Fibroblast of lung (primary cell): ENCODE measurements around the gene POP5. TPM values are rescaled to one million over a fixed set of nuclear protein-coding genes. Genes with fewer than 3 reads are reported as not detected.

Experiments
- DNase-seq, 2 donors: peaks; one replicate each; pipeline versions ENCODE4 v3.0.0 to v3.0.0-alpha.2; 2010; ENCODE audit warnings: low read depth in 2 of 2
- H2AFZ ChIP-seq: 2 replicates; pipeline ENCODE4 v1.5.1; 2012; ENCODE audit warnings: low read length, control low read depth, inconsistent platforms
- H3K27ac ChIP-seq: 2 replicates; pipeline ENCODE4 v1.5.1; 2011; ENCODE audit warnings: low read length, control low read depth; ENCODE audit not compliant: insufficient read depth
- H3K27me3 ChIP-seq: 2 replicates; pipeline ENCODE4 v1.5.1; 2011; ENCODE audit warnings: mild to moderate bottlenecking, low read length; ENCODE audit not compliant: control insufficient read depth, insufficient read depth
- H3K36me3 ChIP-seq: 2 replicates; pipeline ENCODE4 v1.5.1; 2011; ENCODE audit warnings: low read length; ENCODE audit not compliant: control insufficient read depth, insufficient read depth
- H3K4me1 ChIP-seq: 2 replicates; pipeline ENCODE4 v1.5.1; 2011; ENCODE audit warnings: low read length; ENCODE audit not compliant: control insufficient read depth, insufficient read depth; ENCODE audit errors: extremely low read depth
- H3K4me2 ChIP-seq: 2 replicates; pipeline ENCODE4 v1.5.1; 2011; ENCODE audit warnings: low read length, control low read depth; ENCODE audit not compliant: insufficient read depth; ENCODE audit errors: extremely low read depth
- H3K4me3 ChIP-seq, 4 experiments: fragments of 200-600 bp in 1 of 4; sonication (generic) in 1 of 4; replicated peaks in 1 of 4; 2 replicates each; pipeline ENCODE4 v1.5.1; 2011 to 2016; ENCODE audit warnings: low read length in 4 of 4, low read depth in 3 of 4, mild to moderate bottlenecking in 3 of 4, control low read depth in 2 of 4, inconsistent platforms in 1 of 4, mixed read lengths in 1 of 4; ENCODE audit not compliant: insufficient read depth in 1 of 4; ENCODE audit errors: control extremely low read depth in 1 of 4
- H3K79me2 ChIP-seq: 2 replicates; pipeline ENCODE4 v1.5.1; 2012; ENCODE audit warnings: mild to moderate bottlenecking, low read length, inconsistent platforms; ENCODE audit not compliant: control insufficient read depth, insufficient read depth
- H3K9ac ChIP-seq: 2 replicates; pipeline ENCODE4 v1.5.1; 2011; ENCODE audit warnings: mild to moderate bottlenecking, low read length, control low read depth; ENCODE audit not compliant: insufficient read depth
- H3K9me3 ChIP-seq: 2 replicates; pipeline ENCODE4 v1.5.1; 2012; ENCODE audit warnings: low read depth, low read length; ENCODE audit not compliant: control insufficient read depth, insufficient read depth
- H4K20me1 ChIP-seq: 2 replicates; pipeline ENCODE4 v1.5.1; 2011; ENCODE audit warnings: low read length; ENCODE audit not compliant: control insufficient read depth, insufficient read depth; ENCODE audit errors: extremely low read depth
- EZH2 ChIP-seq: IDR thresholded peaks from 2 replicates; pipeline ENCODE4 v1.5.1; 2012; ENCODE audit warnings: low read length, control low read depth, mild to moderate bottlenecking; ENCODE audit errors: missing control alignments
- polyA minus RNA-seq: library from RNA; depleted of rRNA, polyadenylated mRNA; stranded (reverse); fragments of >200 nt; gene quantifications from 2 replicates; pipeline ENCODE4 v1.2.3, GENCODE V29; 2011; ENCODE audit warnings: low replicate concordance
- polyA plus RNA-seq, 2 donors: library from polyadenylated mRNA; depleted of rRNA in 1 of 2; stranded (reverse) in 1 of 2; unstranded in 1 of 2; fragments of >200 nt; gene quantifications; 2 replicates each; pipeline ENCODE4 v1.2.1, GENCODE V29; 2011 to 2012; ENCODE audit warnings: missing spikeins in 1 of 2
- total RNA-seq: library from RNA; depleted of rRNA; stranded (reverse); fragments of >200 nt; gene quantifications from 2 replicates; pipeline ENCODE4 v1.2.1, GENCODE V29; 2014
- TF ChIP-seq, protein P1 (sequence below), 2 donors: IDR thresholded peaks in 1 of 2; conservative IDR thresholded peaks in 1 of 2; 1 replicate in 1 of 2; 2 replicates in 1 of 2; pipeline ENCODE4 v1.5.1; 2011 to 2012; ENCODE audit warnings: low read length in 2 of 2, control low read depth in 1 of 2, inconsistent platforms in 1 of 2, low read depth in 1 of 2, mild to moderate bottlenecking in 1 of 2

The POP5 gene, protein sequence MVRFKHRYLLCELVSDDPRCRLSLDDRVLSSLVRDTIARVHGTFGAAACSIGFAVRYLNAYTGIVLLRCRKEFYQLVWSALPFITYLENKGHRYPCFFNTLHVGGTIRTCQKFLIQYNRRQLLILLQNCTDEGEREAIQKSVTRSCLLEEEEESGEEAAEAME
- total RNA-seq = 25.7 and 28.6 TPM in 2 replicates
- 50.3 and 69.0 TPM in 2 replicates for polyA plus RNA-seq
- 38.4 and 50.6 TPM in 2 replicates for polyA plus RNA-seq (2012)
- 13.3 and 18.7 TPM in 2 replicates for polyA minus RNA-seq

DNA sequence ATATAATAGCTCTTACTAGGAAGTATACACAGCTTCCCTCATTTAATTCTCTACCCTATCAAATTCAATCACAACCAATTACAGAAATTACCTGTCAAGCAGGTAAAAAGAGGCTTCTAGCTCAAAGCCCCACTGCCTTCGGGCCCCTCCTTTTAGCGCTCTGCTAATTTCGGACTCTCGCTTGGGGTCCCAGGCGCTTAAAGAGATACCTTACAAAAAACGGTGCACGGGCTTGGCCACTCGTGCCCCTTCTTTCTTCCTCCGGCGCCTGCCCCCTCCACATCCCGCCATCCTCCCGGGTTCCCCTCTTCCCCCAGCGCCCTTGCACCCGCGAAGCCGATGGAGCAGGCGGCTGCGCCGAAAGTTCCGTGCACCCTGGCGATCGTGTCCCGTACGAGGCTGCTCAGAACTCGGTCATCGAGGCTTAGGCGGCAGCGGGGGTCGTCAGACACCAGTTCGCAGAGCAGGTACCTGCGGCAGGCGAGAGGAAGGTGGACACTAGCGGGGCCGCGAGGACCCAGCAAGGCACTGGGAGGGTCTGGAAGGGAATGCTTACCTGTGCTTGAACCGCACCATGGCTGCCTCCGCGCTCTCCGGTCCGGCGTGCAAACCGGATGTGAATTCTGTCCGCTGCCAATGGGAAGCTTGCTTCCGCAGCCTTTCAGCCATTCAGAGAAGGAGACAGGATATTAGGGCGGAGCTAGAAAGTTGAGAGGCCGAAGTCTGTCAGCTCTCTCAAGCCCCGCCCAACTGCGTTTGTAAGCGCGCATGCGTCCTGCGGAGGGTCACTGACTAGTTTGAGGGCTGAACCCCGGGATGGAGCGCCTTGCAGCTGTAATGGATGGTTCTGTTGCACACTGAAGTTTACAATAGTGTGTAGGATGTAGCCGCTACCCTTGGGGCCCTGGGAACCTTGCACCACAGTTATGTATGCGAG lies at the start of gene POP5:
Gene POP5, minus strand, starts transcription at position 616 of the 937 bp plus-strand sequence. Its CDS starts 40 bp downstream, at position 576.
- Histone ChIP-seq H3K4me1 (peaks cover 7% of the 10 kb centered on the region), H3K36me3 (peaks cover 6% of the 10 kb centered on the region), H3K4me3 (peak within 1 kb of the TSS; percentile 89 to 97 (median 95)), H2AFZ (peak within 1 kb of the TSS; percentile 97), H3K9ac (peak within 1 kb of the TSS; percentile 71), H3K79me2 (no peaks in the 10 kb centered on the region), H4K20me1 (no peaks in the 10 kb centered on the region), H3K27me3 (no peaks in the 10 kb centered on the region), H3K9me3 (no peaks in the 10 kb centered on the region), H3K4me2 (peak within 1 kb of the TSS; percentile 83), H3K27ac (peak within 1 kb of the TSS; percentile 63)
- TF ChIP-seq, protein P1, sequence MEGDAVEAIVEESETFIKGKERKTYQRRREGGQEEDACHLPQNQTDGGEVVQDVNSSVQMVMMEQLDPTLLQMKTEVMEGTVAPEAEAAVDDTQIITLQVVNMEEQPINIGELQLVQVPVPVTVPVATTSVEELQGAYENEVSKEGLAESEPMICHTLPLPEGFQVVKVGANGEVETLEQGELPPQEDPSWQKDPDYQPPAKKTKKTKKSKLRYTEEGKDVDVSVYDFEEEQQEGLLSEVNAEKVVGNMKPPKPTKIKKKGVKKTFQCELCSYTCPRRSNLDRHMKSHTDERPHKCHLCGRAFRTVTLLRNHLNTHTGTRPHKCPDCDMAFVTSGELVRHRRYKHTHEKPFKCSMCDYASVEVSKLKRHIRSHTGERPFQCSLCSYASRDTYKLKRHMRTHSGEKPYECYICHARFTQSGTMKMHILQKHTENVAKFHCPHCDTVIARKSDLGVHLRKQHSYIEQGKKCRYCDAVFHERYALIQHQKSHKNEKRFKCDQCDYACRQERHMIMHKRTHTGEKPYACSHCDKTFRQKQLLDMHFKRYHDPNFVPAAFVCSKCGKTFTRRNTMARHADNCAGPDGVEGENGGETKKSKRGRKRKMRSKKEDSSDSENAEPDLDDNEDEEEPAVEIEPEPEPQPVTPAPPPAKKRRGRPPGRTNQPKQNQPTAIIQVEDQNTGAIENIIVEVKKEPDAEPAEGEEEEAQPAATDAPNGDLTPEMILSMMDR (conservative IDR thresholded peaks at IDR 0.05 in 1 of 2, IDR thresholded peaks at IDR 0.05 in 1 of 2; ENCODE audit: low read depth in 1 of 2, low read length in 2 of 2) = no peak
- TF ChIP-seq EZH2 = no peak
- peak; percentile 95 to 97 for DNase-seq

DNA sequence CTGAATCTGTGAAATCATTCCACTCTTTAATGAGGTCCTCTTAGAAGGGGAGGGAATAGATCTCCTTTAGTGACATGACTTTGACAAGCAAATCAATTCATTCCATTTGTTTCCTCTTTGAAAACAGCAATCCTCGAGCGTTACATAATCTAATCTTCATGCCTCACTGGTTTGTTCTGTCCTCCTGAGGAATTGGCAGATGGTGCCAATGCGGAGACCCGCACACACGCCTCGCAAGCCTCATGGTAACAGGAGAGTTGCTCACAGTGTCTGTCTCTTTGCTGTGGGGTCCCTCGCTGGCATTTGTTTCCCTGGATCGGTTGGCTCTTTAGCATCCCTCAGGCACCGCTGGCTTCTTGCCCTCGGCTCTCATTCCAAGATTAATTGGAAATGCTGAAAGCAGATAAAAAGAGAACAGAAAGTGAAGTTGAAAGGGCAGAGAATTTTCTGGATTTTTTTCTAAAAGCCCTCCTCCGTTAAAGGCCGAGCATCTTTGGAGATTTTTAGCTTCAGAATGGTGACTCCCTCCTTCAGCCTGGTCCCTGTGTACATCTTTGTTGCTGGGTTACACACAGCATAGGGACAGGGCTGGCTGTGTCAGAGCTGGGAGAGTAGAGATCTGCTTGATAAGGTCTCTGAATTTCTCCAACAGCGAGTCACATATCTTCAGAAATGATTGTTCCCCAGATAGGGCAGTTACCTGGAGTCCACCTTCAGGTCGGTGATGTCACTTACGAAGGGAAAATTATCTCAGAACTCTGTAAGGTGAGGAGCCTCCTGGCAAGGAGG lies 49.1 kb upstream of the POP5 start:
- Histone ChIP-seq H3K4me3 (no peak overlapping the region), H4K20me1 (no peaks in the 10 kb centered on the region), H2AFZ (no peak overlapping the region), H3K27me3 (peaks cover 2% of the 10 kb centered on the region), H3K9me3 (no peaks in the 10 kb centered on the region), H3K27ac (no peak overlapping the region), H3K4me2 (no peak overlapping the region), H3K9ac (no peak overlapping the region), H3K79me2 (no peaks in the 10 kb centered on the region), H3K36me3 (no peaks in the 10 kb centered on the region), H3K4me1 (no peaks in the 10 kb centered on the region)
- DNase-seq = no peak
- no peak for TF ChIP-seq EZH2
- TF ChIP-seq, protein P1 (conservative IDR thresholded peaks at IDR 0.05 in 1 of 2, IDR thresholded peaks at IDR 0.05 in 1 of 2; ENCODE audit: low read depth in 1 of 2, low read length in 2 of 2) = no peak

DNA sequence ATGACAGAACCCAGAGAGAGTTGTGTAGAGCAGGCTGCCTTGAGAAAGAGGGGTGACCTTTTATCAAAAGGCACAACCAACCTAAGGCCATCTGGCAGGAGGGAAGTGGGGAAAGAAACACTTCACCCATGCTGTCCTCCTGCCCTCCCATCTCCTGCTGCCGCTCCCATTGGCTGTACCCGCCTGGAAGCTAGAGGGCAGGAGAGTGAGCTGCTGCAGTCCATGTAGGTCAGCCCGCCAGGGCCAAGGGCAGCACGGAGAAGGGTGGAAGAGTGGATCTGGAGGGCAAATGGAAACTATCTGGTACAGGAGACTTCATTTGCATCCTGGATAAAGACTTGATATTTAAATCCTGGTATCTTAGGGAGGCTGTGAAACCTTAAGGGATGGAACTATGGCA lies 47.7 kb upstream of the POP5 start:
- Histone ChIP-seq H3K4me1 (no peaks in the 10 kb centered on the region), H3K9me3 (no peaks in the 10 kb centered on the region)
- TF ChIP-seq EZH2 = no peak
- TF ChIP-seq, protein P1 (conservative IDR thresholded peaks at IDR 0.05 in 1 of 2, IDR thresholded peaks at IDR 0.05 in 1 of 2; ENCODE audit: low read depth in 1 of 2, low read length in 2 of 2) = peak in 1 of 2 donors; percentile 22

More for the DNA sequence above, 47.7 kb upstream of the POP5 start:
- Histone ChIP-seq H3K27me3 (peaks cover 2% of the 10 kb centered on the region), H3K9ac (no peak overlapping the region), H3K36me3 (no peaks in the 10 kb centered on the region), H3K4me2 (no peak overlapping the region), H3K4me3 (no peak overlapping the region), H2AFZ (no peak overlapping the region), H3K79me2 (no peaks in the 10 kb centered on the region), H4K20me1 (no peaks in the 10 kb centered on the region), H3K27ac (no peak overlapping the region)
- no peak for DNase-seq
